Stromal cell of bone marrow (primary cell): ENCODE data around the gene CAPZB.

ENCODE experiments used
- DNase-seq: peaks from one replicate; pipeline ENCODE4 v3.0.0-alpha.2; 2012; ENCODE audit warnings: low read depth

The CAPZB gene

GRCh38 chr1:19405761-19406487 lies 79.4 kb downstream of the CAPZB start:
- DNase-seq = no peak

- DNase-seq = no peak
Measured at GRCh38 chr1:19405195-19405760, 80.1 kb downstream of the CAPZB start.

- DNase-seq = no peak
Measured at GRCh38 chr1:19404748-19405147, 80.6 kb downstream of the CAPZB start.

GRCh38 chr1:19403256-19403655 lies 82.1 kb downstream of the CAPZB start:
- DNase-seq = no peak

- no peak for DNase-seq
Measured at GRCh38 chr1:19402031-19402813, 83.1 kb downstream of the CAPZB start.

GRCh38 chr1:19401535-19401889 lies 83.8 kb downstream of the CAPZB start:
- no peak for DNase-seq

GRCh38 chr1:19400875-19401534 lies 84.3 kb downstream of the CAPZB start:
- no peak for DNase-seq

- DNase-seq = no peak
Measured at GRCh38 chr1:19400192-19400611, 85.1 kb downstream of the CAPZB start.

GRCh38 chr1:19398309-19398760 lies 87.0 kb downstream of the CAPZB start:
- DNase-seq = peak; percentile 96

GRCh38 chr1:19397217-19397945 lies 88.0 kb downstream of the CAPZB start:
- DNase-seq = no peak

GRCh38 chr1:19396280-19396679 lies 89.1 kb downstream of the CAPZB start:
- DNase-seq = no peak

GRCh38 chr1:19395678-19396192 lies 89.6 kb downstream of the CAPZB start:
- DNase-seq = no peak

- DNase-seq = no peak
Measured at GRCh38 chr1:19393046-19393445, 92.3 kb downstream of the CAPZB start.

- DNase-seq = no peak
Measured at GRCh38 chr1:19392221-19392620, 93.1 kb downstream of the CAPZB start.

GRCh38 chr1:19391596-19391981 lies 93.8 kb downstream of the CAPZB start:
- DNase-seq = no peak

- DNase-seq = peak; percentile 60
Measured at GRCh38 chr1:19390901-19391595, 94.3 kb downstream of the CAPZB start.

GRCh38 chr1:19390166-19390850 lies 95.0 kb downstream of the CAPZB start:
- no peak for DNase-seq

GRCh38 chr1:19388980-19389379 lies 96.4 kb downstream of the CAPZB start:
- DNase-seq = no peak

- no peak for DNase-seq
Measured at GRCh38 chr1:19387045-19387467, 98.3 kb downstream of the CAPZB start.

- DNase-seq = peak; percentile 81
Measured at GRCh38 chr1:19385869-19386591, 99.3 kb downstream of the CAPZB start.
